Endothelial cell of umbilical vein (primary cell): ENCODE measurements around the gene CHADL. TPM values are rescaled to one million over a fixed set of nuclear protein-coding genes. Genes with fewer than 3 reads are reported as not detected.
A peak's percentile ranks its signal among the peaks of the same experiment; 100 is the strongest.

Source experiments
- BruUV-seq: library from RNA; stranded (reverse); fragments of 400-500 nt; replicated peaks from 2 replicates; lab custom pipeline; 2021; lab: Mats Ljungman, UMichigan
- CTCF ChIA-PET: fragments of 300-600, 350-600 bp; sonication (Branson Sonifier 250); formaldehyde crosslinking; loops from one replicate; lab custom pipeline; 2021; ENCODE audit warnings: antibody characterized with exemption, inconsistent platforms; lab: Charles Lee
- POLR2A ChIA-PET: fragments of 300-600, 350-600 bp; sonication (Branson Sonifier 250); formaldehyde crosslinking; loops from one replicate; lab custom pipeline; 2021; ENCODE audit warnings: antibody characterized with exemption, inconsistent platforms; lab: Charles Lee
- DNase-seq: peaks from one replicate; pipeline ENCODE4 v3.0.0-alpha.2; 2011; ENCODE audit warnings: low read depth, low spot score
- FAIRE-seq: peaks from 2 replicates; lab custom pipeline; 2011; peaks lifted over from hg19 to GRCh38; lab: Jason Lieb, UNC
- H2AFZ ChIP-seq: 2 replicates; pipeline ENCODE4 v1.6.0; 2012; ENCODE audit warnings: low read depth, low read length, control low read depth, inconsistent platforms
- H3K27ac ChIP-seq: 2 replicates; pipeline ENCODE4 v1.5.1; 2011; ENCODE audit warnings: low read depth, mild to moderate bottlenecking, control low read depth, low read length, moderate library complexity; ENCODE audit not compliant: insufficient read depth
- H3K27me3 ChIP-seq, 2 experiments: 2 replicates each; pipeline versions ENCODE4 v1.6.0 to v1.6.1; 2011; ENCODE audit warnings: low read length in 2 of 2, mixed read lengths in 1 of 2; ENCODE audit not compliant: control insufficient read depth in 2 of 2, insufficient read depth in 2 of 2
- H3K36me3 ChIP-seq, 2 experiments: 2 replicates in 1 of 2; 3 replicates in 1 of 2; pipeline ENCODE4 v1.5.1; 2011; ENCODE audit warnings: low read length in 2 of 2, mild to moderate bottlenecking in 1 of 2, moderate library complexity in 1 of 2; ENCODE audit not compliant: control insufficient read depth in 2 of 2, insufficient read depth in 2 of 2; ENCODE audit errors: extremely low read depth in 1 of 2
- H3K4me1 ChIP-seq: 3 replicates; pipeline ENCODE4 v1.5.1; 2011; ENCODE audit warnings: mild to moderate bottlenecking, low read length; ENCODE audit not compliant: control insufficient read depth, insufficient read depth; ENCODE audit errors: extremely low read depth
- H3K4me2 ChIP-seq: 2 replicates; pipeline ENCODE4 v1.6.1; 2011; ENCODE audit warnings: low read length, control low read depth, mixed read lengths; ENCODE audit not compliant: insufficient read depth
- H3K4me3 ChIP-seq, 3 experiments: fragments of 200-600 bp in 1 of 3; sonication (generic), shearing (Covaris generic) in 1 of 3; replicated peaks in 1 of 3; 2 replicates each; pipeline ENCODE4 v1.5.1; 2011 to 2016; ENCODE audit warnings: control low read depth in 3 of 3, low read length in 3 of 3, mild to moderate bottlenecking in 2 of 3, inconsistent platforms in 1 of 3, low read depth in 1 of 3, moderate library complexity in 1 of 3; ENCODE audit not compliant: insufficient read depth in 1 of 3
- H3K79me2 ChIP-seq: 2 replicates; pipeline ENCODE4 v1.6.0; 2012; ENCODE audit warnings: low read length, inconsistent platforms; ENCODE audit not compliant: control insufficient read depth, insufficient read depth
- H3K9ac ChIP-seq: replicated peaks from 2 replicates; pipeline ENCODE3; 2011; ENCODE audit warnings: low read length, control low read depth; ENCODE audit not compliant: insufficient read depth; ENCODE audit errors: extremely low read depth
- H3K9me1 ChIP-seq: replicated peaks from 3 replicates; pipeline ENCODE4 v1.6.0; 2011; ENCODE audit warnings: mild to moderate bottlenecking, low read length; ENCODE audit not compliant: control insufficient read depth, insufficient read depth; ENCODE audit errors: extremely low read depth
- H3K9me3 ChIP-seq: replicated peaks from 2 replicates; pipeline ENCODE4 v1.5.1; 2012; ENCODE audit warnings: low read length, inconsistent platforms; ENCODE audit not compliant: control insufficient read depth, insufficient read depth
- H4K20me1 ChIP-seq: replicated peaks from 2 replicates; pipeline ENCODE3; 2011; ENCODE audit warnings: mild to moderate bottlenecking, low read length; ENCODE audit not compliant: control insufficient read depth, insufficient read depth; ENCODE audit errors: extremely low read depth
- CTCF ChIP-seq, 2 donors: IDR thresholded peaks; 1 replicate in 1 of 2; 2 replicates in 1 of 2; pipeline ENCODE4 v1.5.1; 2011; ENCODE audit warnings: low read length in 2 of 2, mild to moderate bottlenecking in 2 of 2, moderate library complexity in 2 of 2, control low read depth in 1 of 2, inconsistent platforms in 1 of 2, low read depth in 1 of 2; ENCODE audit not compliant: insufficient read depth in 1 of 2; ENCODE audit errors: extremely low read depth in 1 of 2
- EZH2 ChIP-seq: IDR thresholded peaks from 2 replicates; pipeline ENCODE4 v1.6.1; 2012; ENCODE audit warnings: borderline replicate concordance, low read depth, mild to moderate bottlenecking, moderate library complexity, low read length, inconsistent platforms; ENCODE audit not compliant: severe bottlenecking
- FOS ChIP-seq: IDR thresholded peaks from 2 replicates; pipeline ENCODE4 v1.6.1; 2011; ENCODE audit warnings: mild to moderate bottlenecking, low read length, moderate library complexity, borderline replicate concordance; ENCODE audit not compliant: insufficient read depth
- GATA2 ChIP-seq: IDR thresholded peaks from 2 replicates; pipeline ENCODE4 v1.7.0; 2011; ENCODE audit warnings: low read depth, mild to moderate bottlenecking, moderate library complexity, mixed read lengths, low read length; ENCODE audit not compliant: insufficient read length, insufficient read depth
- JUN ChIP-seq: IDR thresholded peaks from 2 replicates; pipeline ENCODE4 v1.6.1; 2011; ENCODE audit warnings: borderline replicate concordance, low read depth; ENCODE audit not compliant: insufficient read length, insufficient read depth
- MYC ChIP-seq: IDR thresholded peaks from one replicate; pipeline ENCODE4 v1.6.1; 2011; ENCODE audit warnings: mild to moderate bottlenecking, low read depth, low read length
- POLR2A ChIP-seq: IDR thresholded peaks from 2 replicates; pipeline ENCODE4 v1.6.1; 2012; ENCODE audit warnings: low read depth, mild to moderate bottlenecking, control low read depth, low read length
- POLR2AphosphoS5 ChIP-seq: IDR thresholded peaks from 2 replicates; pipeline ENCODE4 v1.6.1; 2012; ENCODE audit warnings: low read depth, mild to moderate bottlenecking, control low read depth, low read length, moderate library complexity; ENCODE audit not compliant: insufficient read depth
- dilution Hi-C: fragments of 300-500 bp; cut with MboI; formaldehyde crosslinking; loops from one replicate; pipeline ENCODE4 v1.15.0; 2019; ENCODE audit warnings: low sequenced_read_pairs; ENCODE audit not compliant: extremely low pct_ligation_motif_present
- intact Hi-C: fragments of 100-400 bp; cut with micrococcal nuclease; formaldehyde crosslinking; loops from one replicate; pipeline ENCODE4 v1.10.0; 2022
- polyA plus RNA-seq, 4 experiments: library from polyadenylated mRNA; depleted of rRNA in 3 of 4; stranded (reverse) in 3 of 4; unstranded in 1 of 4; fragments of >200 nt; gene quantifications; 2 replicates each; pipeline versions ENCODE4 v1.2.1 to v1.2.3, GENCODE V29; 2011 to 2012; ENCODE audit warnings: missing spikeins in 1 of 4
- total RNA-seq: library from RNA; stranded (reverse); gene quantifications from 2 replicates; pipeline ENCODE4 v1.2.3, GENCODE V29; 2021
- TF ChIP-seq, protein P1 (sequence below): IDR thresholded peaks from 2 replicates; pipeline ENCODE4 v1.6.1; 2011; ENCODE audit not compliant: insufficient read depth, insufficient read length

The CHADL gene
- total and polyA plus RNA-seq, 2 donors (not counting 3 experiments of a cell fraction or from before 2014, with no cell fraction given) = 0.69 to 1.1 TPM

- POLR2A ChIA-PET = no interaction called here
- intact Hi-C loops (loop anchor here (5.0 kb wide), 3 partner anchors 82 to 103 kb away; partner anchors contain the start of gene TEF), dilution Hi-C loops (no loop called here)
- FAIRE-seq (peak; percentile 50), DNase-seq (peak; percentile 78)
- Histone ChIP-seq H3K4me1 (peaks cover 51% of the 10 kb centered on the region), H3K4me2 (peak overlapping the region; percentile 86), H3K9me3 (no peaks in the 10 kb centered on the region), H4K20me1 (no peaks in the 10 kb centered on the region), H3K4me3 (peak overlapping the region; percentile 51 to 88 (median 55)), H3K9me1 (no peaks in the 10 kb centered on the region), H3K27ac (peak overlapping the region; percentile 71), H3K36me3 (peaks cover 5 to 6% of the 10 kb centered on the region in 2 experiments), H3K27me3 (no peaks in the 10 kb centered on the region), H3K79me2 (peaks cover 50% of the 10 kb centered on the region), H3K9ac (peak overlapping the region; percentile 78), H2AFZ (no peak overlapping the region)
- BruUV-seq = no TSS peak
- TF ChIP-seq EZH2 (no peak), POLR2AphosphoS5 (peak; percentile 73), JUN (peak; percentile 27), FOS (peak; percentile 80), MYC (no peak), POLR2A (peak; percentile 49), CTCF (IDR thresholded peaks at IDR 0.05; ENCODE audit: extremely low read depth in 1 of 2, insufficient read depth in 1 of 2, low read depth in 1 of 2, low read length in 2 of 2) (no peak), GATA2 (no peak)
- TF ChIP-seq, protein P1, sequence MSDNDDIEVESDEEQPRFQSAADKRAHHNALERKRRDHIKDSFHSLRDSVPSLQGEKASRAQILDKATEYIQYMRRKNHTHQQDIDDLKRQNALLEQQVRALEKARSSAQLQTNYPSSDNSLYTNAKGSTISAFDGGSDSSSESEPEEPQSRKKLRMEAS = no peak
- CTCF ChIA-PET = interaction anchor here (1.0 to 5.9 kb wide), 3 partner anchors 17 to 55 kb away, joined by 4 to 53 read pairs (median 5); partner anchors contain the start of gene ZC3H7B
These were observed 44.7 kb upstream of the CHADL start for GRCh38 chr22:41285441-41285819.
